ENCODE results near the gene SPOP.

DNA sequence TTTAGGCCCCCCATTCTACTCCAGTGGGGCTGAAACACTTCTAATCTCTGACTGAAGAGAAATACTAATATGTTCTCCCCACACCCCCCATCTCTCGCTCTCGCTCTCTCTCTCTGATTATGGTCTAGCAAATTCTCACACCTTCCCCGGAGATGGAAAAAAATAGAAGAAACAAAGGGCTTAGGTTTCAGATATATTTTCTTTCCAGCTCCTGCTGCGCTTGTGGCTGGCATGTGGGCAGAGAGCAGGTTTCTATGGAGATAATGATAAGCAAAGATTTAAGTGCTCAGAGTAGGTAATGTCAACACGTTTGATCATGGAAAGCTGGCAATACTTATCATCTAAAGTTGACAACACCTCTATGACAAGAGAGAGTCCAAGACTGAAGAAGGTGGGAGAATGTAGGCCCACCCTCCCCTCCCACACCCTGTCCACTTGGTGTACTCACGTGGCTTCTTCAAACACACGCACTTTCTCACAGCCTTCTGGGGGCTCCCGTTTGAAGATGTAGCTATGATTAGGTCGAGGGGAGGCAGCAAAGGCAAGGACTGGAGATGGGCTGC lies 37.9 kb upstream of the SPOP start:
- no peak for TF ChIP-seq POLR2A (IDR thresholded peaks at IDR 0.05)
- TF ChIP-seq, protein P1, sequence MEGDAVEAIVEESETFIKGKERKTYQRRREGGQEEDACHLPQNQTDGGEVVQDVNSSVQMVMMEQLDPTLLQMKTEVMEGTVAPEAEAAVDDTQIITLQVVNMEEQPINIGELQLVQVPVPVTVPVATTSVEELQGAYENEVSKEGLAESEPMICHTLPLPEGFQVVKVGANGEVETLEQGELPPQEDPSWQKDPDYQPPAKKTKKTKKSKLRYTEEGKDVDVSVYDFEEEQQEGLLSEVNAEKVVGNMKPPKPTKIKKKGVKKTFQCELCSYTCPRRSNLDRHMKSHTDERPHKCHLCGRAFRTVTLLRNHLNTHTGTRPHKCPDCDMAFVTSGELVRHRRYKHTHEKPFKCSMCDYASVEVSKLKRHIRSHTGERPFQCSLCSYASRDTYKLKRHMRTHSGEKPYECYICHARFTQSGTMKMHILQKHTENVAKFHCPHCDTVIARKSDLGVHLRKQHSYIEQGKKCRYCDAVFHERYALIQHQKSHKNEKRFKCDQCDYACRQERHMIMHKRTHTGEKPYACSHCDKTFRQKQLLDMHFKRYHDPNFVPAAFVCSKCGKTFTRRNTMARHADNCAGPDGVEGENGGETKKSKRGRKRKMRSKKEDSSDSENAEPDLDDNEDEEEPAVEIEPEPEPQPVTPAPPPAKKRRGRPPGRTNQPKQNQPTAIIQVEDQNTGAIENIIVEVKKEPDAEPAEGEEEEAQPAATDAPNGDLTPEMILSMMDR (IDR thresholded peaks at IDR 0.05), result no peak
